GM12865 (cell line): ENCODE measurements around the gene LRP4.
A peak's percentile ranks its signal among the peaks of the same experiment; 100 is the strongest.

ENCODE experiments used
- DNase-seq: peaks from one replicate; pipeline ENCODE4 v3.0.0; 2010; ENCODE audit warnings: low read depth
- H3K4me3 ChIP-seq: 2 replicates; pipeline ENCODE4 v1.5.1; 2011; ENCODE audit warnings: mild to moderate bottlenecking, low read depth, low read length, control low read depth
- TF ChIP-seq, protein P1 (sequence below): IDR thresholded peaks from 2 replicates; pipeline ENCODE4 v1.5.1; 2011; ENCODE audit warnings: low read length, control low read depth, low read depth, inconsistent platforms; ENCODE audit not compliant: insufficient read depth; ENCODE audit errors: missing control alignments

Gene LRP4

DNA sequence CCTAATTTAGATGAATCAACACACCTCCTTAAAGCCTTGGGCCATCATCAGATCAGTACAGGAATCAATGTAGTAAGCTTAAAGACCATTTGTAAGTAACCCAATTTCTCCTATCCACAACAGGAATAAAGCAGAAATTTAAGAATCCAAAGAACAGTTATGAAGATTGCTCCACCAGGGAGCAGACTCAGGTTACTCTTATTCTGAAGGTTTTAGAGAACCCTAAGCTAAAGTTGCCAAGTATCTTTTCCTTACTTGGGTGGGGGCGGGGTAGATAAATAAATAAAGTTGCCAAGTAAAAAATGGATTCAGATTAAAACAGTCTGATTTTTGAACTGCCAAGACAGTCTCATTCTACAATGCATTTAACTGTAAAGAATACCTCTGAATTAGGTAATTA lies 90.4 kb downstream of the LRP4 start:
- no peak overlapping the region for H3K4me3 ChIP-seq
- TF ChIP-seq, protein P1, sequence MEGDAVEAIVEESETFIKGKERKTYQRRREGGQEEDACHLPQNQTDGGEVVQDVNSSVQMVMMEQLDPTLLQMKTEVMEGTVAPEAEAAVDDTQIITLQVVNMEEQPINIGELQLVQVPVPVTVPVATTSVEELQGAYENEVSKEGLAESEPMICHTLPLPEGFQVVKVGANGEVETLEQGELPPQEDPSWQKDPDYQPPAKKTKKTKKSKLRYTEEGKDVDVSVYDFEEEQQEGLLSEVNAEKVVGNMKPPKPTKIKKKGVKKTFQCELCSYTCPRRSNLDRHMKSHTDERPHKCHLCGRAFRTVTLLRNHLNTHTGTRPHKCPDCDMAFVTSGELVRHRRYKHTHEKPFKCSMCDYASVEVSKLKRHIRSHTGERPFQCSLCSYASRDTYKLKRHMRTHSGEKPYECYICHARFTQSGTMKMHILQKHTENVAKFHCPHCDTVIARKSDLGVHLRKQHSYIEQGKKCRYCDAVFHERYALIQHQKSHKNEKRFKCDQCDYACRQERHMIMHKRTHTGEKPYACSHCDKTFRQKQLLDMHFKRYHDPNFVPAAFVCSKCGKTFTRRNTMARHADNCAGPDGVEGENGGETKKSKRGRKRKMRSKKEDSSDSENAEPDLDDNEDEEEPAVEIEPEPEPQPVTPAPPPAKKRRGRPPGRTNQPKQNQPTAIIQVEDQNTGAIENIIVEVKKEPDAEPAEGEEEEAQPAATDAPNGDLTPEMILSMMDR: no peak
- no peak for DNase-seq

DNA sequence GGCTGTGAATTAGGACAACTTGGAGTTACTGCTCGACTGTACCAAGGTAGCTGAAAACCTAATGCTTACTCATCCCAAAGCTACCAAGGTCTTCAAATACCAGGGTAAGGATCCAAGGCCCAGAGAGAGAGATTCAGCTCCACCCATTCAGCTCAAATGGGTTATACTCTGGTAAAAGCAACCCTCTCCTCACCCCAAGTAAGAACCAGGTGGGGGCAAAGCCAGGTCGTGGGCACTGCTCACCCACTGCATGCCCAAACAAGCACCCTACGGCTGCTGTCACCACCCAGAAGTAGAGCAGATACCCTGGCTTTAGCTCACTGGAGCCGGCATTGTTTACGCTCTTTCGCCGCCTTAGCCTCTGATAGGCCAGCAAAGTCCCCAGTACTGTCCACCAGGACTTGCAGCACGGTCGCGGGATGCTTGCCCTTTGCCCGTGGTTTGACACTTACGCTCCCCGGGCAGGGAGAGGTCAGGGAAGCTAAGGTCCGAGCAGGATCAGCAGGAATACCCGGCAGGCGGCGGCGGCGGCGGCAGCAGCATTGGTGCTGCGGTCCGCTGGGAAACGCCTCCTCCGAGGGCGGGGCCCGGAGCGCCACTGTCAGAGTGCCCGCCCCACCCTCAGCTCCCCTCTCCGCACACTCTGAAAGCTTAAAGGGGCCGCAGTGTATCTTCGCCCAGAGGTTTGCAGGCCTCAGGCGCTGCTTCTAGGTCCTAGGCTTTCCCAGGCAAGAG lies 91.9 kb downstream of the LRP4 start:
- peak overlapping the region; percentile 53 for H3K4me3 ChIP-seq
- TF ChIP-seq, protein P1: no peak
- peak; percentile 66 for DNase-seq

DNA sequence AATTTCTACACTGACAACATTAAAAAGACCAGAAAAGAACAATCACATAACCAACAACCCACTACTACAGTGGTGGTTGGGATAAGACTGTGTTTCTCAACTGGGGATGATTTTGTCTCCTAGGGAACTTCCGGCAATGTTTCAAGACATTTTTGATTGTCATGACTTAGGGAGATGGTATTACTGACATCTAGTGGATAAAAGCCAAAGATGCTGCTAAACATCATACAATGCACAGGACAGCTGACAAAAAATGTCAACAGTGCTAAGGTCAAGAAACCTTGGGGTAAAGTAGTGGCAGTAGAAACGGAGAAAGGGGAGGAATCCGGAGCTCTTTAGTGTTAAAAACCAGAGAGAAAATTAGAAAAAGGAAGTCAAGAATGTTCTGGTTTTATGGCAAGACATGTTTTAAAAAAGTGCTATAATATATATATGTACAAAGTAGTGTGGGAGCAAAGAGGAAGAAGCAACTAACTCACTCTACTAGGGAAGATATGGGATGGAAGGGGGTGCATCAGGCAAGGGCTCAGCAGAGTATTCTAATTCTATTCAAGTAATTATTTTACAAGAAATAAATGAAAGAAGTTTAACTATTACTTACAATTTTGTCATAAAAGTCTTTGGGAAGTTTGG lies 109.4 kb downstream of the LRP4 start:
- TF ChIP-seq, protein P1: peak; percentile 14
- no peak overlapping the region for H3K4me3 ChIP-seq
- DNase-seq: peak; percentile 8
